HG02840 (cell line): ENCODE results near the gene TSEN2.

Source experiments
- ATAC-seq: cut with Tn5 transposase; IDR thresholded peaks from one replicate; pipeline ENCODE4 v1.9.1; 2021; ENCODE audit warnings: mild to moderate bottlenecking, moderate library complexity, moderate number of reproducible peaks; ENCODE audit not compliant: unreplicated experiment, low FRiP score

TSEN2 gene

DNA sequence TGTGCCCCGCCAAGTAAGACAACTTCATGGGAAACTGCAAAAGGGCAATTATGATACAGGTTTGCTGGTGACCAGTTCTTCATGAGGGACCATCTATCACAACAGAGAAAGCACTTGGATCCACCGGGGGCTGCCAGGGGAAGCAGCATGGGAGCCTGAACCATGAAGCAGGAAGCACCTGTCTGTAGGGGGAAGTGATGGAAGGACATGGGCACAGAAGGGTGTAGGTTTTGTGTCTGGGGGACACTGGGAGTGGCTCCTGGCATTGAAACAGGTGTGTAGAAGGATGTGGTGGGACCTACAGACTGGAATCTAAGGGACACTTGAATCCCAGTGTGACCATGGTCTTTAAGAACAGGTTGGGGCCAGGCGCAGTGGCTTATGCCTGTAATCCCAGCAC lies 95.2 kb downstream of the TSEN2 start:
- no peak for ATAC-seq

DNA sequence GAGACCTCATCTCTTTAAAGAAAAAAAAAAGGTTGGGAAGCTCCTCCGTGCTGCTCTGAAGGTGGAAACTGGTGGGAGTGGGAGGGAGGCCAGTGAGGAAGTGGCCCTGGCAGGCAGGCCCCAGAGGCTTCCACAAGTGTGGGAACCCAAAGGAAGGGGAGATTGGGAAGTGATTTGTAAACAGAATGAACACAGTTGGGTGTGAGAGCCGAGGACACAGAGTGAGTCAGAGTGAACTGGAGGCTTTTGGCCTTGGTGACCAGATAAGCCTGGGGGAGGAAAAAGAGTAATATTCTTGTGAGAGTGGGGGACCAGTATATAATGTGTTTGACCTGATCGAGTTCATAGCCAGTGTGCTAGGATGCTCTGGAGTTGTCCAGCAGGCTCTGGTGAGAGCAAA lies 95.6 kb downstream of the TSEN2 start:
- no peak for ATAC-seq

DNA sequence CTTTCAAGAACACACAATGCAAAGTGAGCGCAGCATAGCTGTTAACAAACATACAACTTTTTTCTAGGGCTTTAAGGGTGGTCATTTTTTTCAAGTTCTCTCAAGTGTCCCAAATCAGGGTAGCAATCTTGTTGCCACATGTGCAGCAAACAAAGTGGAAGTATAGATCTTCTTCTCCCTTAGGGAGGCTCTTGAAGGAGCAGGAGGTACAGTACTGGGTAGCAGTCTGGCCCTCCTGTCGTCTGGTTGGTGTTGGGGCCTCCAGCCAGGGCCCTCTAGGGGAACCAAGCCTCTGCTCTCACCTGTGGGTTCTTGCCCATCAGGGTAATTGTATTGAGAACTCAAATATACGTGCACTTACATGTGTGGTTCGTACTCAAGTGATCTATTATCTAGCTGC lies 98.5 kb downstream of the TSEN2 start:
- no peak for ATAC-seq
